ENCODE data around the gene RAPGEF4.
"Not testable (repeated sequence)": the region's sequence is repeated elsewhere in the genome, so short reads cannot be mapped to it uniquely, and the experiment has no call there.

The RAPGEF4 gene

GRCh38 chr2:172730411-172730810 lies 5.2 kb upstream of the RAPGEF4 start:
- DNase-seq: no peak

- no peak for DNase-seq
Observed at GRCh38 chr2:172734711-172735581, 699 bp upstream of the RAPGEF4 start.

GRCh38 chr2:172736424-172737174 lies 954 bp downstream of the RAPGEF4 start:
- no peak for DNase-seq

- no peak for DNase-seq
Observed at GRCh38 chr2:172739661-172740266, 4.1 kb downstream of the RAPGEF4 start.

- no peak for DNase-seq
Observed at GRCh38 chr2:172740856-172741255, 5.2 kb downstream of the RAPGEF4 start.

GRCh38 chr2:172742931-172743540 lies 7.4 kb downstream of the RAPGEF4 start:
- no peak for DNase-seq

- no peak for DNase-seq
Observed at GRCh38 chr2:172743898-172744297, 8.3 kb downstream of the RAPGEF4 start.

GRCh38 chr2:172745636-172746035 lies 10.0 kb downstream of the RAPGEF4 start:
- DNase-seq: no peak

- DNase-seq: not testable (repeated sequence)
Observed at GRCh38 chr2:172748543-172748942, 12.9 kb downstream of the RAPGEF4 start.

- DNase-seq: no peak
Observed at GRCh38 chr2:172749388-172749787, 13.7 kb downstream of the RAPGEF4 start.

- DNase-seq: no peak
Observed at GRCh38 chr2:172751564-172751963, 15.9 kb downstream of the RAPGEF4 start.

GRCh38 chr2:172753610-172754009 lies 18.0 kb downstream of the RAPGEF4 start:
- no peak for DNase-seq

GRCh38 chr2:172759441-172759840 lies 23.8 kb downstream of the RAPGEF4 start:
- DNase-seq: no peak

- DNase-seq: no peak
Observed at GRCh38 chr2:172761306-172761705, 25.7 kb downstream of the RAPGEF4 start.

- no peak for DNase-seq
Observed at GRCh38 chr2:172762574-172762973, 26.9 kb downstream of the RAPGEF4 start.

- DNase-seq: no peak
Observed at GRCh38 chr2:172763079-172763478, 27.4 kb downstream of the RAPGEF4 start.

GRCh38 chr2:172765662-172766061 lies 30.0 kb downstream of the RAPGEF4 start:
- DNase-seq: no peak

- no peak for DNase-seq
Observed at GRCh38 chr2:172768401-172768800, 32.8 kb downstream of the RAPGEF4 start.

- no peak for DNase-seq
Observed at GRCh38 chr2:172769879-172770278, 34.2 kb downstream of the RAPGEF4 start.

GRCh38 chr2:172770887-172771286 lies 35.2 kb downstream of the RAPGEF4 start:
- no peak for DNase-seq

GRCh38 chr2:172772633-172773032 lies 37.0 kb downstream of the RAPGEF4 start:
- DNase-seq: no peak

- DNase-seq: no peak
Observed at GRCh38 chr2:172774302-172774701, 38.7 kb downstream of the RAPGEF4 start.

- DNase-seq: no peak
Observed at GRCh38 chr2:172775319-172775718, 39.7 kb downstream of the RAPGEF4 start.
